HL-60 (cell line): Measurements from ENCODE around the gene TMEM19.

Source experiments
- DNase-seq, 2 experiments: peaks; one replicate each; pipeline ENCODE4 v3.0.0-alpha.2; 2010 to 2020; ENCODE audit warnings: low read depth in 1 of 2, low spot score in 1 of 2
- H3K27ac ChIP-seq: fragments of 250-450 bp; sonication (Bioruptor Pico); replicated peaks from 2 replicates; pipeline ENCODE4 v1.5.1; 2020; ENCODE audit warnings: mild to moderate bottlenecking, moderate library complexity
- H3K27me3 ChIP-seq: fragments of 250-450 bp; sonication (Bioruptor Pico); 2 replicates; pipeline ENCODE4 v1.5.1; 2021; ENCODE audit warnings: mild to moderate bottlenecking, moderate library complexity; ENCODE audit not compliant: insufficient read depth, poor library complexity, severe bottlenecking
- H3K4me3 ChIP-seq: replicated peaks from 2 replicates; pipeline ENCODE4 v1.5.1; 2011; ENCODE audit warnings: mild to moderate bottlenecking, control low read depth, low read length; ENCODE audit not compliant: insufficient read depth
- CTCF ChIP-seq: IDR thresholded peaks from one replicate; pipeline ENCODE4 v1.5.1; 2011; ENCODE audit warnings: low read length, control low read depth, inconsistent platforms; ENCODE audit not compliant: insufficient read depth
- GABPA ChIP-seq: IDR thresholded peaks from 2 replicates; pipeline ENCODE4 v1.6.1; 2012; ENCODE audit warnings: low read depth
- POLR2AphosphoS5 ChIP-seq: IDR thresholded peaks from 2 replicates; pipeline ENCODE4 v1.6.1; 2012; ENCODE audit warnings: low read depth
- REST ChIP-seq: IDR thresholded peaks from 2 replicates; pipeline ENCODE4 v1.6.1; 2012; ENCODE audit warnings: low read depth; ENCODE audit not compliant: insufficient replicate concordance
- SPI1 ChIP-seq: IDR thresholded peaks from 2 replicates; pipeline ENCODE4 v1.6.1; 2012; ENCODE audit warnings: low read depth, mild to moderate bottlenecking, borderline replicate concordance

TMEM19 gene

GRCh38 chr12:71702590-71702989, 16.7 kb downstream of the TMEM19 start:
- TF ChIP-seq SPI1 (no peak), REST (no peak), CTCF (no peak), GABPA (no peak)
- H3K27ac ChIP-seq: no peak overlapping the region
- no peaks in the 10 kb centered on the region for H3K27me3 ChIP-seq
- H3K4me3 ChIP-seq: no peak overlapping the region
- DNase-seq: no peak

DNA sequence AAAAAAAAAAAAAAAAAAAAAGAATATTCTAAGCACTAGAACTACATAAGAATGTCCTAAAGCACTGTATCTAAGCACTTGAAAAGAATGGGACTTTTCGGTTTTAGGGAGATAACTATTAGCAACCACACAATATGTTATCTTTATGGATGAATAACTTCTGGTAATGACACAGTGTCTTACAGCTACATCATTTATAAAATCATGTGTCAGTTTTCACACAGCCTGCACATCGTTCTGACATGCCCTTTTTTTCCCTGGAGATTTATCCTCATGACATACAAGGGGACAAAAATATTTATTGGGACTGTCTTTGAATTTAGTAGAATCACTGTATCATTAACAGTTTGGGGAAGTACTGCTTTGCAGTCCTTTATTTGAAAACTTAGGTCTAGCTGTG, 17.3 kb downstream of the TMEM19 start:
- Histone ChIP-seq H3K27me3 (no peaks in the 10 kb centered on the region), H3K4me3 (no peak overlapping the region), H3K27ac (no peak overlapping the region)
- TF ChIP-seq REST: no peak
- no peak for TF ChIP-seq SPI1
- no peak for TF ChIP-seq CTCF
- TF ChIP-seq GABPA: no peak
- no peak for TF ChIP-seq POLR2AphosphoS5
- DNase-seq: no peak

DNA sequence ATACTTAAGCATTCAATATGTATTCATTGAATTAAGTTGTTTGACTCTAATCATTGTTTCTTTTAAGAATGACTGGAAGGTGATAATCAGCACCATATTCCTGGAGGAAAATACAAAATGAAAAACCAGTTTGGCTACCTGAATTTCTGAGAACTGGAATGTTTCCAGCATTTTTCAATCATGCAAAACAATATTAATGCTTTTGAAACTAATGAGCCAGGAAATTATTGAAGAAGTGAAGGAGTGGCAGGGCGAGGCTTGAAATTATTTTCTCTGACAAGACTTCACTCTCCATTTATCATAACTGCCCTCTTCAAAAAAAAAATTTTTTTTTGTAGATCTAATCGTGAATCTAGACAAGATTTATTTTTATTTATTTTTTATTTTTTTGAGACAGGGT, 19.0 kb downstream of the TMEM19 start:
- Histone ChIP-seq H3K27ac (no peak overlapping the region), H3K27me3 (no peaks in the 10 kb centered on the region), H3K4me3 (no peak overlapping the region)
- TF ChIP-seq SPI1 (no peak), CTCF (no peak), REST (no peak), GABPA (no peak), POLR2AphosphoS5 (no peak)
- DNase-seq: no peak
